GM12891 (cell line): ENCODE data around the gene ROBO1.

ENCODE experiments used
- POLR2A ChIP-seq: IDR thresholded peaks from 2 replicates; pipeline ENCODE4 v1.6.1; 2011; ENCODE audit warnings: low read depth, low read length, control low read depth
- POLR2AphosphoS5 ChIP-seq: IDR thresholded peaks from 2 replicates; pipeline ENCODE4 v1.6.1; 2011; ENCODE audit warnings: low read depth, low read length, control low read depth
- SPI1 ChIP-seq: IDR thresholded peaks from 2 replicates; pipeline ENCODE4 v1.6.1; 2011; ENCODE audit warnings: low read depth, low read length, control low read depth
- TAF1 ChIP-seq: IDR thresholded peaks from 2 replicates; pipeline ENCODE4 v1.6.1; 2011; ENCODE audit warnings: low read depth, low read length, control low read depth

- TF ChIP-seq POLR2A (no peak), POLR2AphosphoS5 (no peak), TAF1 (no peak), SPI1 (no peak)
These were observed 860.9 kb downstream of the ROBO1 start for GRCh38 chr3:78906930-78907329.
